ENCODE data around the gene CCDC107. TPM values are rescaled to one million over a fixed set of nuclear protein-coding genes. Genes with fewer than 3 reads are reported as not detected.

CCDC107 gene
- total RNA-seq, 2 donors from 2014 or later: 10.2 to 24.4 TPM

DNA sequence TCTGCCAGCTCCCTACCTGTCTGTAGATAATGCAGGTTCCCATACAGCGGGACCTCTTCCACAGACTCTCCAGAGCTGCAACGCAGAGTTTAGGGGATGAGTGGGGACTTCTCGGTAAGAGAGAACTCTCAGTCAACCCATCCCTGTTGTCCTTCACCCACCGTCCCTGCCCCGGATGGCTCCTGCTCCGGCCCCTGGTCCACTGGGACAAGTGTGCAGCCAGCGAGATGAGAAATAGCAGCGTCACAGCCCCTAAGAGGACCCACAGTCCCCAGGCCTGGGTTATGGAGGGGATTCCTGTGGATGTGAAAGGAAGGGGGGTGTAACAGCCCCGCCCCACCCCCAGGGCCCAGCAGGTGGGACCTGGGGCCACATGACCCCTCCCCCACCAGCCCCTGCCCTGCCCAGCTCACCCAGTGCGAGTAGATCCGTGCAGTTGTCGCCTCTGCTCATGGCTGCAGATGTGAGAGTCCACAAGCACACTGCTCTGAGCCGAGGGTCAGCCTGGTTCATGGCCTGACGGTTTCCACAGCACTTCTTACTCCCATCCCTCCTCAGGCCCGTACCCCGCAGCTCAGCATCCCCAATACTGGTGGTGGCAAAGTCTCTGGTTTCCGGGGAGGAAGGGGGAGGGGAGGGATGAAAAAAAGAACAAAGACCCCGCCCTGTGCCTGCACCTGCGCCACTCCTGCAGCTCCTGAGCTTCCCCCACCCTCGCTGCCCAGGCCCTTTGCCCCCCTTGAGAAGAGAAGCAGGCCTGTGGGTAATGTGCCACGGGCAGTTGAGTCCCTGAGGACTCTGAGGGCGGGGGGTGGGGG, 7.5 kb upstream of the CCDC107 start, which contains the start of gene SIT1:
TSS of gene SIT1 (minus strand) at position 591 of the 818 bp plus-strand sequence. CDS start at position 513, 78 bp downstream.
- DNase-seq (ENCODE audit: low spot score in 2 of 2): peak in 1 of 2 donors; percentile 37
- peak in 1 of 2 donors; percentile 13 for ATAC-seq

GRCh38 chr9:35651956-35652828, 5.9 kb upstream of the CCDC107 start:
- no peak for DNase-seq (ENCODE audit: low spot score in 2 of 2)
- peak overlapping the region; percentile 81 to 87 for H3K27ac Mint-ChIP-seq
- H3K36me3 Mint-ChIP-seq: peaks cover 9 to 20% of the 10 kb centered on the region in 2 donors
- H3K9me3 Mint-ChIP-seq: no peaks in the 10 kb centered on the region
- peak in 1 of 2 donors; percentile 42 for ATAC-seq

More for the DNA sequence above, 7.5 kb upstream of the CCDC107 start, which contains the start of gene SIT1:
- peak within 1 kb of the TSS; percentile 81 to 87 for H3K27ac Mint-ChIP-seq
- peaks cover 9 to 27% of the 10 kb centered on the region in 2 donors for H3K36me3 Mint-ChIP-seq
- H3K9me3 Mint-ChIP-seq: no peaks in the 10 kb centered on the region

- Mint-ChIP-seq H3K27ac (no peak overlapping the region), H3K9me3 (no peaks in the 10 kb centered on the region), H3K36me3 (peaks cover 9 to 20% of the 10 kb centered on the region in 2 donors)
- DNase-seq (ENCODE audit: low spot score in 2 of 2) (no peak), ATAC-seq (no peak)
These were observed 5.3 kb upstream of the CCDC107 start for GRCh38 chr9:35652829-35653209.

DNA sequence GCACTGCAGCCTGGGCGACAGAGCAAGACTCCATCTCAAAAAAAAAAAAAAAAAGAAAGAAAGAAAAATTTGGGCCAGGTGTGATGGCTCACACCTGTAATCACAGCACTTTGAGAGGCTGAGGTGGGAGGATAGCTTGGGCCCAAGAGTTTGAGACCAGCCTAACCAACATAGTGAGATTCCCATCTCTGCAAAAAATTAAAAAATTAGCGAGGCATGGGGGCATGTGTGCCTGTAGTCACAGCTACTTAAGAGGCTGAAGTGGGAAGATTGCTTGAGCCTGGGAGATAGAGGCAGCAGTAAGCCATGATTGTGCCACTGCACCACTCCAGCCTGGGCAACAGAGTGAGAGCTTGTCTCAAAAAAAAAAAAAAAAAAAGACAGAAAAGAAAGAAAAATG, 4.5 kb upstream of the CCDC107 start:
- H3K9me3 Mint-ChIP-seq: no peaks in the 10 kb centered on the region
- no peak overlapping the region for H3K27ac Mint-ChIP-seq
- DNase-seq (ENCODE audit: low spot score in 2 of 2) (no peak), ATAC-seq (no peak)
- H3K36me3 Mint-ChIP-seq: peaks cover 9 to 18% of the 10 kb centered on the region in 2 donors

- Mint-ChIP-seq H3K27ac (peak overlapping the region in 1 of 2 donors; percentile 96), H3K9me3 (no peaks in the 10 kb centered on the region), H3K36me3 (peaks cover 13 to 14% of the 10 kb centered on the region in 2 donors)
- ATAC-seq: no peak
- DNase-seq (ENCODE audit: low spot score in 2 of 2): no peak
These were observed 1.7 kb upstream of the CCDC107 start for GRCh38 chr9:35656348-35656747.

DNA sequence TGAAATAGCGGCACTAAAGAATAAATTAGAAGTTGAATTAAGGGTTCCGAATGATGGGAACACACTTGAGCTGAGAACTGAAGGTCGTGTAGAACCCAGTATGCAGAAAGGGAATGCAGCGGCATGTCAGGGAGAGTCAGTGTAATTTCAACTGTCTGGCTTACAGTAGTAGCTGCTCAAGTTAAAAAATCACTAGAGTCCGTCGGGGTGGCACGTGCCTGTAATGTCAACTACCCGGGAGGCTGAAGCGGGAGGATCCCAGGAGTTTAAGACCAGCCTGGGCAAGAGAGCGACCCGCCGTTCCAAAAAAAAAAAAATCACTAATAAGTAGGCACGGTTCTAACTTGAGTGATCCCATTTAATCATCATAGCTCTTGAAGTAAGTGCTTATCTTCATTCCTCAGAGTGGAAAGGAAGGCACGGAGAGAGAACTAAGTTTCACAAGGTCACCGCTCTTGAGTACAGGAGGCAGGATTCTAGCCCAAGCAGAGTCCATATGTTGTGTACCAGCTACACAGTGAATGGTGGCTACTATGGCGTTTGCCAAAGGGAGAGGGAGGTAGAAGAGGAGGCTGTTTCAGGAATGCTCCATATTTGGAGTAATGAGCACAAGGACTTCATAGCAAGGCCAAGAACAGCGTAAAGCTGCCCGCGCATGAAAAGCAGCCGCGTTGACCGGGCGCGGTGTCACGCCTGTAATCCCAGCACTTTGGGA, 1.1 kb upstream of the CCDC107 start:
- ATAC-seq (no peak), DNase-seq (ENCODE audit: low spot score in 2 of 2) (no peak)
- no peaks in the 10 kb centered on the region for H3K9me3 Mint-ChIP-seq
- peaks cover 13 to 14% of the 10 kb centered on the region in 2 donors for H3K36me3 Mint-ChIP-seq
- peak overlapping the region; percentile 96 to 100 for H3K27ac Mint-ChIP-seq

DNA sequence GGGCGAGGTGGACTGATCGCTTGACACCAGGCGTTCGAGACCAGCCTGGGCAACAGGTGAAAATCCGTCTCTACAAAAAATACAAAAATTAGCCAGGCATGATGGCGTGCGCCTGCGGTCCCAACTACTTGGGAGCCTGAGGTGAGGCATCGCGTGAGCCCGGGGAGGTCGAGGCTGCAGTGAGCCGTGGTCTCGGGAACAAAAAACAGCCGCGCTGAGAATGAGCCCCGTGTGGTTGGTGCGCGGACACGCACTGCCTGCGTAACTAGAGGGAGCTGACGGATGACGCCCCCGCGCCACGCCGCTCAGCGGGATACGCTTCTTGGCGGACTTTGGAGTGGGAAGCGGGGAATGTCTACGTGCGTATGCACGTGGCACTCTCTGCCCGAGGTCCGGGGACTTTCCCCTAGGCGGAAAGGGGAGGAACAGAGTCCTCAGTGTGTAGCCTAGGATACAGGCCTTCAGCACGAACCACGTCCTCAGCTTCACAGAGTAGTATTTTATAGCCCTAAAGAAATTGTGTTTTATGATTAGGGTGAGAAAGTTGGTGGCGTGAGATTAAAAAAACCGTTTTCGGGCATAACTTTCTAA, 451 bp upstream of the CCDC107 start, which contains the start of gene RMRP:
TSS of gene RMRP (minus strand) at position 474 of the 591 bp plus-strand sequence.
- peak; percentile 87 to 97 for DNase-seq (ENCODE audit: low spot score in 2 of 2)
- Mint-ChIP-seq H3K27ac (peak within 1 kb of the TSS; percentile 96 to 100), H3K9me3 (no peaks in the 10 kb centered on the region), H3K36me3 (peaks cover 17 to 18% of the 10 kb centered on the region in 2 donors)
- peak; percentile 96 to 97 for ATAC-seq

DNA sequence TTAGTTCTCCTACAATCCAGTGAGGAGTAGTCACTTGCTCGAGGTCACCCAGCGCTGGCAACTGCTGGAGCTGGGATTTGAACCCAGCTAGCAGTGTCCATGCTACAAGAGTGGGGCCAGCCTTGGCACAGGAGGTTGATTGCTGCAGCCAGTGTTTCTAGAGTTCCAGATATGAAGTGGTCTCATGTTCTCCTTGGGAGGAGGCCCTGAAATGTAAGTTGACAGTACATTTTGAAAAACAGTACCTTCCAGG, 802 bp downstream of the CCDC107 start:
- Mint-ChIP-seq H3K9me3 (no peaks in the 10 kb centered on the region), H3K36me3 (peaks cover 27 to 30% of the 10 kb centered on the region in 2 donors), H3K27ac (peak overlapping the region; percentile 96 to 100)
- ATAC-seq (no peak), DNase-seq (ENCODE audit: low spot score in 2 of 2) (no peak)

- ATAC-seq (no peak), DNase-seq (ENCODE audit: low spot score in 2 of 2) (no peak)
- Mint-ChIP-seq H3K36me3 (peaks cover 27 to 34% of the 10 kb centered on the region in 2 donors), H3K27ac (peak overlapping the region in 1 of 2 donors; percentile 96), H3K9me3 (no peaks in the 10 kb centered on the region)
These were observed 1.2 kb downstream of the CCDC107 start for GRCh38 chr9:35659340-35659739.

DNA sequence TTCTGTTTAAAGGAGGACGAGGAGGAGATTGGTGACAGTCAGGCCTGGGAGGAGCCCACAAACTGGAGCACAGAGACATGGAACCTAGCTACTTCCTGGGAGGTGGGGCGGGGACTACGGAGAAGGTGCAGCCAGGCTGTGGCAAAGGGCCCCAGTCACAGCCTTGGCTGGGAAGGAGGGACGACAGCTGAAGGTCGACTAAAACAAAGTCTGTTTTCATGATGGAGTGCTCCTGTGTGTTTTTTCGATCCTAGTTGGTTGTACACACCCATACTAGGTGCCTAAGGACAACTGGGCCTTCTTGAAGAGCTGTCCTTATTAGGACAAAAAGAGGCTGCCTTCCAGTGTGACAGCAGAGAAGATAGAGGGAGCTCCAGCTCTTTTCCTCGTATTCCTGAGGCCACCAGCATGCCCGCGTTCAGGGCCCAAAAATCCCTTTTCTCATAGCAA, 2.9 kb downstream of the CCDC107 start:
- Mint-ChIP-seq H3K36me3 (peaks cover 30 to 35% of the 10 kb centered on the region in 2 donors), H3K27ac (peak overlapping the region in 1 of 2 donors; percentile 10), H3K9me3 (no peaks in the 10 kb centered on the region)
- no peak for ATAC-seq
- DNase-seq (ENCODE audit: low spot score in 2 of 2): no peak

GRCh38 chr9:35661756-35662350, 3.8 kb downstream of the CCDC107 start:
- H3K9me3 Mint-ChIP-seq: no peaks in the 10 kb centered on the region
- DNase-seq (ENCODE audit: low spot score in 2 of 2) (no peak), ATAC-seq (no peak)
- peak overlapping the region in 1 of 2 donors; percentile 93 for H3K27ac Mint-ChIP-seq
- peaks cover 30 to 35% of the 10 kb centered on the region in 2 donors for H3K36me3 Mint-ChIP-seq

- no peak for ATAC-seq
- Mint-ChIP-seq H3K9me3 (peaks cover 0 to 2% of the 10 kb centered on the region in 2 donors), H3K27ac (peak overlapping the region; percentile 8 to 93), H3K36me3 (peaks cover 30 to 35% of the 10 kb centered on the region in 2 donors)
- no peak for DNase-seq (ENCODE audit: low spot score in 2 of 2)
These were observed 4.3 kb downstream of the CCDC107 start for GRCh38 chr9:35662437-35662836.

GRCh38 chr9:35664531-35665470, 6.7 kb downstream of the CCDC107 start, which contains the start of gene ARHGEF39:
Gene ARHGEF39 (minus strand): TSS chr9:35665195. CDS start chr9:35665169, 26 bp downstream.
- DNase-seq (ENCODE audit: low spot score in 2 of 2) (peak; percentile 76 to 90), ATAC-seq (peak; percentile 90 to 93)
- peak within 1 kb of the TSS; percentile 22 to 84 for H3K27ac Mint-ChIP-seq
- H3K9me3 Mint-ChIP-seq: peaks cover 0 to 10% of the 10 kb centered on the region in 2 donors
- H3K36me3 Mint-ChIP-seq: peaks cover 22 to 26% of the 10 kb centered on the region in 2 donors

DNA sequence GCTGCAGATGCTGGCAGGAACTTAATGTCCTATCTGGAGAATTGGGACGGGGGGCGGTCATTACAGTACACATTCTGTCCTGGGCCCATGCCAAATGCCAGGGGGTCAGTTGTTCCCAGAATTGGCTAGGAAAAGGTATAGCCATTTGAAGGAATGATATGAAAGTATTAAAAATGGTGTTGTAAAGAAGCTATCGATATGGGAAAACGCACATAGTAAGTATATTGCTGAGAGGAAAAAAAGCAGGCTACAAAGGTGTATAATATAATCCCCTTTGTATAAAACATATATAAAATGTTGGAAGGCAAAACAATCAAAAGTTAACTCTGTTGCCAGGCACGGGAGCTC, 7.4 kb downstream of the CCDC107 start:
- DNase-seq (ENCODE audit: low spot score in 2 of 2) (no peak), ATAC-seq (no peak)
- peak overlapping the region in 1 of 2 donors; percentile 84 for H3K27ac Mint-ChIP-seq
- H3K36me3 Mint-ChIP-seq: peaks cover 19 to 22% of the 10 kb centered on the region in 2 donors
- peaks cover 0 to 10% of the 10 kb centered on the region in 2 donors for H3K9me3 Mint-ChIP-seq

DNA sequence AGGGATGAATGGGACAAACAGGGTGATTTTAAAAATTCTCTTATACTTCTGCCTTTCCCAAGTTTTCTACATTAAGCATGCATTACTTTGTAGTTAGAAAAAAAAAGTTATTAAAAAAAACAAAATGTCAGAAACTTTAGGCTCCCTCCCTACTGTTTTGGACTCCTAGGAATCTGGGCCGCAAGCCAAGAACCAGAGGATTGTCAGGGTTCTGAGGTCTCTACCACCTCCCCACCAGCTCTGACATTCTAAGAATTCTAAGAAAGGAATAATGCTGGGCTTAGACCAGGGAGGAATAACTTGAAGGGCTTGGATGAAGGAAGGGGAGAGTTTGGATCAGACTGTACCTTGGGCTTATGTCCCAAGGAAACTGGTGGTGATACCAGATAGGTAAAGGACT, 8.0 kb downstream of the CCDC107 start:
- H3K9me3 Mint-ChIP-seq: peaks cover 0 to 10% of the 10 kb centered on the region in 2 donors
- H3K27ac Mint-ChIP-seq: no peak overlapping the region
- DNase-seq (ENCODE audit: low spot score in 2 of 2) (no peak), ATAC-seq (no peak)
- peaks cover 16 to 22% of the 10 kb centered on the region in 2 donors for H3K36me3 Mint-ChIP-seq

All from activated naive CD4-positive, alpha-beta T cell treated with anti-CD3 and anti-CD28 coated beads, Interleukin-2, amount 50 U/mL, for 72 hours (primary cell).